GM19238 (cell line): ENCODE results near the gene VIL1.

ENCODE experiments used
- DNase-seq: peaks from one replicate; pipeline ENCODE4 v3.0.0; 2011; ENCODE audit warnings: low spot score; ENCODE audit not compliant: insufficient read length

Gene VIL1

GRCh38 chr2:218394298-218395089, 24.4 kb upstream of the VIL1 start:
- DNase-seq: no peak

- DNase-seq: no peak
Observed at GRCh38 chr2:218395090-218395444, 23.9 kb upstream of the VIL1 start.

GRCh38 chr2:218395456-218395825, 23.5 kb upstream of the VIL1 start:
- DNase-seq: no peak

DNA sequence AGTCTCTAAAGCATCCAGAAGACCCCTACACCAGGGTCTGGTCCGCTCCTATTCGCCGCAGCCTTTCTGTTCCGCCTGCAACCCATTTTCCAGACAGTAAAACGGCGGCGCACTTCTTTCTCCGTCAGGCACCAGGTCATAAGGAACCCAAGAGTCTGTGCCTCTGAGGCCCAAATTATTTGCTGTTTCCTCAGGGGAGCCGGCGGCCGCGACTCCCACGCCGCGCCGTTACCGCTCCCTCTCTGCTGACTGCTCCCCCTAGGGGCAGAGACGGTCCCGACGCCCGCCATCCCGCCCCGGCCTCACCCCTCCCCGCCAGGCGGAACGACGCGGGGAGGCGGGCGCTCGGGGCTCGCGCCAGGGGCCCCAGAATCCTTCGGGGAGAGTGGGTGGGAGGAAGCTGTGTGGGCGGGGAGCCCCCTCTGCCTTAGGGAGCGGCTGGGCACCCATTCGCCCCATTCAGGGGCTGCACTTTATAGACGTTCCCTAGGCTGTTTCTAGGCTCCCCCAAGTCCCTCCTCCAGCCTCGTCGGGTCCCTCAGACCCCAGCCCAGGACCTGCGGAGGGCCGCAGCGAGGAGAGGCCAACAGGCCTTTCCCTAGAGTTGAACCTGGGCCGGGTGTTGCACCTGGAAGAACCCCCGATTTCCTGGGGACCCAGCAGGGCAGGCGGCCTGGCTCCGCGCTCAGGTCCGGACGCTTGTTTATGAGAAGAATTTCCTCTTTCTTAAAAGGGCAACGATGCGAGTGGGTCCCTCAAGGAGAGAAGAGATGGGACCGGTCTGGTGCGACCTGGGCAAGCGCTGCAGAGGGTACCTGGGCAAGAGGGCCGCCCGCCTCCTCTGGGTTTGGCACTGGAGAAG, 22.9 kb upstream of the VIL1 start:
- DNase-seq: peak; percentile 79

DNA sequence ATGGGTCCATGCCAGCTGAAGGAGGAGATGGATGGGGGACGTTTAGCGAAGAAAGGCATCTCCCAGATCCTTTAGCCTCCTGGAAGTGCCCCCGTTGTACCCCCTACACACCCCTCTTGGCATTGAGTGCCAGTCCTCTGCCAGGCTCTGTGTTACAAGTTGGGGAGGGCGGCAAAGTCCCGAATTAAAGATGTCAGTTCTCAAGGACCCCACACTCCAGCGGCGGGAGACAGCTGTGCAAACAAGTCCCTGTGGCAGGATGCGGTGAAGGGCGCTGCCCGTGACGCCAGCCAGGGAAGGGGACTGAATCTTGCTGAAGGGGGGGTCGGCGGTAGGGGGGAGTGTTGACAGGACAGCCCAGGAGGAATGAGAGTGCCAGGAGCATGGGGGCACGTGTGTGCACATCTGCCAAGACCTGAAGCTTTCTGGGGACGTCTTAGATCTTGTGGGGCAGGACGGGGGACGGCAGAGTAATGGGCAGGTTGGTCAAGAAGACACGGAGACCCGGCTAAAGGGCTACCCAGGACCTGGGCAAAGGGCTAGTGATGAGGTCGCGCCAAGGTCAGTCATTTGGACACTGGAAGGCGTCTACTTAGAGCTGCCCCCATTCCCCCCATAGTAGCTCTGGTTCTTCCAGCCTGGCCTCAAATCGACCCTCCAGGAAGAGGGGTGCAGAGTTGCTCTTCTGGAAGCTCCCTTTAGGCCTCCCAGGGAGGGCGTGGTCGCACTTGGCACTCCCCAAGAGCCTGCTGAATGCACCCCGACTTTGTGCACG, 22.0 kb upstream of the VIL1 start:
- DNase-seq: no peak

GRCh38 chr2:218397463-218397819, 21.5 kb upstream of the VIL1 start:
- DNase-seq: no peak

DNA sequence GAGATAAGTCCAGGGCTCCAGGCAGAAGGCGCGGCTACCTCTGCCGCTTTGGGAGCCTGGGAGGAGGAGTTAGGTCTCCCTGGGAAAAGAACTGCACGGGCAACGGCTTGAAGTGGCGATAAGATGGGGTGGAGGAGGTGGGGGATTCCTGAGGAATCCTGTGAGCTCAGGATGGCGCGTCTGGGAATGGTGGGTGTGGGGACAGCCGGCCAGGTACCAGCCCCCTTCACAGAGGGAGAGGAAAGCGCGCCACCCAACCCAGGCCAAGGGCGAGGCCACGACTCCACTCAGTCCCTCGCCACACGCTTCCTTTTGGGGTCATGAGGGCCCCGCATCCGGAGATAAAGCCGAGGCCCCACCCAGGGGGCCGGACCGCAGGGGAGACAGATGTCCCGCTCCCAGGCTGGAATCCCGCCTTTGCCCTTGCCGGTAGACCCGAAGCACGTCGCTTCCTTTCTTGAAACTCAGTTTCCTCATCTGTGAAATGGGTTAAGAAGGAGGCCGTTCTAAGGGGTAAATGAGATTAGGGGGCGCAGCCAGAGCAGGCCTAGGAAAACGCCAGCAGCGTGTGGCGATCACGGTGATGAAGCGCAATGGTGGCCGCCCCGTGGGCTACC, 21.0 kb upstream of the VIL1 start:
- DNase-seq: peak; percentile 56

DNA sequence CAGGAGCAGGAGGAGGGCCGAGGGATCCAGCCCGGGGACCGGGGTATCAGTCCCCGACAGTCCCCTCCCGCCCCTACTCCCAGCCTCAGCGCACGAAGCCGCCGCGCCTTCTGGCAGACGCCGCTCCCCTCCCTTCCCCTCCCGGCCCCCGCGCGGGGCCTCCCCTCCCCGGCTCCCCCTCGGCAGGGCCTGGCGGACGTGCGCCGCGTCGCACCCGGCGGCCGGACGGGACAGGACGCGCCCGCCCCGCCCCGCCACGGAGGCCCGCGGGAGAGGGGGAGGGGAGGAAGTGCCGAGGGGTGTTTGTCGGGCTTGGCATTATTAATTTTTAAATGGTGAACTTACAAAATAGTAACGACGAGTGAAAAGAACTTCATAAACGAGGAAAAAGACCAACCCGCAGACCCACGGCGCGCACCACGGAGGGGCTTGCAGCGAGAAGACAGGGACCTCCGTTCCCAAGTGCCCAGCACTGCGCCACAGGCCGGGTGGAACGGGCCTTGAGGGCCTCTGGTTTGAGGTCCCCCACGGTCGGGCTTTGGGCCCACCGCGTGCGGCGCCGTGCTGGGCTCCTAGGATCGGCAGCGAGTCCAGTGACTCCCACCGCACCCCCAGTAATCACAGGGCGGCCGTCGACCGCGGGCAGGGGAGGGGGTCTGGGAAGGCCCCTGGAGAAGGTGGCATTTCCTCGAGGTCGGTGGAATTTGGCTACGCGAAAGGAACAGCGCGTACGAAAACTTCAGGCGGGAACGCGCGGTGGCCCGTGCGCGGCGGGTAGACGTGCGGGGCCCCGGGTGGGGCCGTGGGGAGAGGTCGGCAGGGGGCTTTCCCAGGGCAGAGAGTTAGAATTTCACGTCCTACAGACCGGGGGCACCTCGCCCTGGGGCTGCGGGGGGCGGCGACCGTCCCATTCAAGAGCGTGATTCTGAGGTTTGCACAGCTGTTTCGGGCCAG, 20.2 kb upstream of the VIL1 start:
- DNase-seq: peak; percentile 67

- DNase-seq: peak; percentile 91
Observed at GRCh38 chr2:218399391-218400166, 19.3 kb upstream of the VIL1 start, which contains the start of gene CTDSP1. CTDSP1 (plus strand) TSS chr2:218399868; CDS start chr2:218400091, 223 bp downstream.

DNA sequence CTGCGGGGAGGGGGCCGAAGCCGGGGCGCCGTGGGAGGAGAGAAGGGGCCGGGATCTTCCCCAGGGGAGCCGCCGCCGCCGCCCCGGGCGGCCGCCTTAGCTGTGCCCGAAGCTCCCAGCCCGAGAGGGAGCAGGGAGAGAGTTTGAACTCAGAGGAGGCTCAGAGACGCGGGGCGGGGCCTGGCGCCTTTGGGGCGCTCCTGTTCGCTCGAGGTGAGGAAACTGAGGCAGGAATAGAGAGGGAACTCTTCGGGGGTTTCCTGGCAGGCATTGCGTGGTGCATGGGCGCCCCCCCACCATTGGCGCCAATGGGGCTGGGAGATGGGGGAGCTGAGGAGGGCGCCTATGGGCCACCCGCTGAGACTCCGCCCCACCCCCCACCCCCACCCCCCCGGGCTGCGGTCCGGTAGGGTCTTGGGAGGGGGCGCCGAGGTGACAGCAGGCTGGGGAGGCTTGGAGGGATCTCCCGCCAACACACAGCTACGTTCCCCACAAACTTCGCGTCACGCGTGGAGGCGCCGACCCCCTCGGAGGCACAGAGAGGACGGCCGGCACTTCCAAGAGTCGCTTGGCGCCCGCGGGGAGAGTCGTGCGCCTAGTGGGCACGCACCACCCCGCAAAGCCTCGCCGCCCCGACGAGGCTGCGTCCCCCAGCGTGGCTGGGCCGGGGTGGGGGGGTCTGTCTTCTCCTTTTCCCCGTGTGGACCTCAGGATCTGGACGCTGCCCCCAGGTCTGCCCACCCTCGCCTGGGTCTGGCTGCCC, 18.6 kb upstream of the VIL1 start:
- DNase-seq: no peak

DNA sequence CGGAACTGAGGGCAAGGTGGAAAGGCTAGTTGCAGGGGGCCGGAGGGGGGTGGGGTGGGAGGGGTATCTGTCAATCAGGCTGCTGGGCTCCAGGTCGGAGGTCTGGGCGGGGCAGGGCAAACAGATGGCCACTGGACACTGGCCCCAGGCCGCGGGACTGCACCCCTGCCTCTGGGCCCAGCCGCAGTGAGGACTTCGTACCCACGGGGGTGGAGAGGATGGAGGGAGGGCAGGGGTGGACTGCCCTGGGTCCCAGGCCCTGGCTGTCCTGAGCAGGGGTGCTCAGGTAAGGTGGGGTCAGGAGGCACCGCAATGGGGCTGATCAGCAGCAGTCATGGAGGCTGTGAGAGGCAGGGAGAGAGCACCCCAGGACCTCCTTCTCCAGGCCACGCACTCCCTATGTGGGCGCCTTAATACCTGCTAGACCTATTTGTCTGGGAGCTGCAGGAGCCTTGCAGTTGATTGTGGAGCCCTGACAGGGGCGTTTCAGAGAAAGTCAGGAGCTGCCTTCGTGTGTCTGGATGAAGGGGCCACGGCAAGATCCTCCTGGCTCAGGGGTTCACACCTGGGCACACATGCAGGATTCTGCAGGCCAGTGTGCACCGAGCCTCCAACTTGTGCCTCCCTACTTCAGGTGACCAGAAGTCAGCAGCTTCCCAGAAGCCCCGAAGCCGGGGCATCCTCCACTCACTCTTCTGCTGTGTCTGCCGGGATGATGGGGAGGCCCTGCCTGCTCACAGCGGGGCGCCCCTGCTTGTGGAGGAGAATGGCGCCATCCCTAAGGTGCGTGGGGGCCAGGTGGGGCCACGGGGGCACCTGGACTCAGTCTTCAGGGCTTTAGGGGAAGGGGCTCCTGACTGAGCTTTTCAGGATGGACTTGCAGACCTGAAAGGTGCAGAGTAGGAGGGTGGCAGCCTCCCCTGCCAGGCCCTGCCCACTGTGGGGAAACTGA, 17.7 kb upstream of the VIL1 start:
- no peak for DNase-seq

- DNase-seq: no peak
Observed at GRCh38 chr2:218401890-218402289, 17.0 kb upstream of the VIL1 start.

DNA sequence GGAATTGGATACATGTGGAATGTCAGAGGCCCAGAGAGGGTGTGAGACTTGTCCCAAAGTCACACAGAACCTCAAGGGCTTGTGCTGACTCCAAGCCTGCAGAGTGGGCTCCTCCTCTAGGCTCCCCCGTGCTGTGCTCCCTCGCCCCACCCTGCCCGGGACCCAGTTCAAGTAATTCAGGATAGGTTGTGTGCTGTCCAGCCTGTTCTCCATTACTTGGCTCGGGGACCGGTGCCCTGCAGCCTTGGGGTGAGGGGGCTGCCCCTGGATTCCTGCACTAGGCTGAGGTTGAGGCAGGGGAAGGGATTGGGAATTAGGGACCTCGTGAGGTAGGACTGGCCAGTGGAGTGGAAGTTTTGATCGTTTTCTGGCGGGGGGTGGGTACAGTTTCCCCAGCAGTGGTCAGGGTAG, 16.4 kb upstream of the VIL1 start:
- no peak for DNase-seq

- DNase-seq: no peak
Observed at GRCh38 chr2:218402911-218403411, 16.0 kb upstream of the VIL1 start.

DNA sequence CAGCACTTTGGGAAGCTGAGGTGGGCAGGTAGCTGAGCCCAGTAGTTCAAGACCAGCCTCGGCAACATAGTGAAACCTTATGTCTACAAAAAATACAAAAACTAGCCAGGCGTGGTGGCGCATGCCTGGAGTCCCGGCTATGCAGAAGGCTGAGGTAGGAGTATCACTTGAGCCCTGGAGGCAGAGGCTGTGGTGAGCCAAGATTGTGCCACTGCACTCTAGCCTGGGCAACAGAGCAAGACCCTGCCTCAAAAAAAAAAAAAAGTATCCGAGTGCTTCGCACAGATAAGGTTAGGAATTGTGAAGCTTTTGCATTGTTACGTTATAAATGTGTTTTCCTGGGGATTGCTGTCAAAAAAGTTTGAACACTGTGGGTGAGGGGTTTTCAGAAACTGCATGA, 15.1 kb upstream of the VIL1 start:
- DNase-seq: no peak

DNA sequence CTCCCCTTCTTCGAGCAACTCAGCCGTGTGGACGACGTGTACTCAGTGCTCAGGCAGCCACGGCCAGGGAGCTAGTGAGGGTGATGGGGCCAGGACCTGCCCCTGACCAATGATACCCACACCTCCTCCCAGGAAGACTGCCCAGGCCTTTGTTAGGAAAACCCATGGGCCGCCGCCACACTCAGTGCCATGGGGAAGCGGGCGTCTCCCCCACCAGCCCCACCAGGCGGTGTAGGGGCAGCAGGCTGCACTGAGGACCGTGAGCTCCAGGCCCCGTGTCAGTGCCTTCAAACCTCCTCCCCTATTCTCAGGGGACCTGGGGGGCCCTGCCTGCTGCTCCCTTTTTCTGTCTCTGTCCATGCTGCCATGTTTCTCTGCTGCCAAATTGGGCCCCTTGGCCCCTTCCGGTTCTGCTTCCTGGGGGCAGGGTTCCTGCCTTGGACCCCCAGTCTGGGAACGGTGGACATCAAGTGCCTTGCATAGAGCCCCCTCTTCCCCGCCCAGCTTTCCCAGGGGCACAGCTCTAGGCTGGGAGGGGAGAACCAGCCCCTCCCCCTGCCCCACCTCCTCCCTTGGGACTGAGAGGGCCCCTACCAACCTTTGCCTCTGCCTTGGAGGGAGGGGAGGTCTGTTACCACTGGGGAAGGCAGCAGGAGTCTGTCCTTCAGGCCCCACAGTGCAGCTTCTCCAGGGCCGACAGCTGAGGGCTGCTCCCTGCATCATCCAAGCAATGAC, 14.4 kb upstream of the VIL1 start:
- no peak for DNase-seq
